Measurements from ENCODE around the gene TGM2.

DNA sequence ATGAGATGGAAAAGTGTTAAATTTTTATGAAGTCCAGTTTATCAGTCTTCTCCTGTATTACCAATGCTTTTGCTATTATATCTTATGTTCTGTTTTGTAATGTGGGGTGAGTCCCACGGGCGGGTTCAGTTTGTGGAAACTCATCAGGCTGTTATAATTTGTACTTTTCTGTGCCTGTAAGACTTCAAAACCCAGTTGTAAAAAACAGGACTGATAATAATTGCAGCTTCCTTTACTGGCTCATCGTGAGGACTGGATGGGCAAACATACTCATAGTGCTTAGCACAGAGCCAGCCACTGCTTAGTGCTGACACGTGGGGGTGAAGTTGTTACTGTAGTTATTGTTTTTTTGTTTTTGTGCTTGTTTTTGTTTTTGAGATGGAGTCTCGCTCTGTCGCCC, 45.6 kb downstream of the TGM2 start:
- TF ChIP-seq, protein P1, sequence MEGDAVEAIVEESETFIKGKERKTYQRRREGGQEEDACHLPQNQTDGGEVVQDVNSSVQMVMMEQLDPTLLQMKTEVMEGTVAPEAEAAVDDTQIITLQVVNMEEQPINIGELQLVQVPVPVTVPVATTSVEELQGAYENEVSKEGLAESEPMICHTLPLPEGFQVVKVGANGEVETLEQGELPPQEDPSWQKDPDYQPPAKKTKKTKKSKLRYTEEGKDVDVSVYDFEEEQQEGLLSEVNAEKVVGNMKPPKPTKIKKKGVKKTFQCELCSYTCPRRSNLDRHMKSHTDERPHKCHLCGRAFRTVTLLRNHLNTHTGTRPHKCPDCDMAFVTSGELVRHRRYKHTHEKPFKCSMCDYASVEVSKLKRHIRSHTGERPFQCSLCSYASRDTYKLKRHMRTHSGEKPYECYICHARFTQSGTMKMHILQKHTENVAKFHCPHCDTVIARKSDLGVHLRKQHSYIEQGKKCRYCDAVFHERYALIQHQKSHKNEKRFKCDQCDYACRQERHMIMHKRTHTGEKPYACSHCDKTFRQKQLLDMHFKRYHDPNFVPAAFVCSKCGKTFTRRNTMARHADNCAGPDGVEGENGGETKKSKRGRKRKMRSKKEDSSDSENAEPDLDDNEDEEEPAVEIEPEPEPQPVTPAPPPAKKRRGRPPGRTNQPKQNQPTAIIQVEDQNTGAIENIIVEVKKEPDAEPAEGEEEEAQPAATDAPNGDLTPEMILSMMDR (IDR thresholded peaks at IDR 0.05 in 8 of 11, conservative IDR thresholded peaks at IDR 0.05 in 3 of 11), result no peak
- TF ChIP-seq POLR2A (IDR thresholded peaks at IDR 0.05), result no peak
- TF ChIP-seq POLR2AphosphoS5 (IDR thresholded peaks at IDR 0.05), result no peak

Measured in spleen (tissue), 7 donors.